HL-60/S4 treated with retinoic acid at 250 ng/mL for 4 days and 3 days (cell line): Measurements from ENCODE around the gene SCTR.

Experiments used
- in situ Hi-C: fragments of 300-500 bp; cut with MboI; formaldehyde crosslinking; loops from 2 replicates; pipeline ENCODE4 v1.7.0; 2022; ENCODE audit warnings: low sequenced_read_pairs

Gene SCTR

DNA sequence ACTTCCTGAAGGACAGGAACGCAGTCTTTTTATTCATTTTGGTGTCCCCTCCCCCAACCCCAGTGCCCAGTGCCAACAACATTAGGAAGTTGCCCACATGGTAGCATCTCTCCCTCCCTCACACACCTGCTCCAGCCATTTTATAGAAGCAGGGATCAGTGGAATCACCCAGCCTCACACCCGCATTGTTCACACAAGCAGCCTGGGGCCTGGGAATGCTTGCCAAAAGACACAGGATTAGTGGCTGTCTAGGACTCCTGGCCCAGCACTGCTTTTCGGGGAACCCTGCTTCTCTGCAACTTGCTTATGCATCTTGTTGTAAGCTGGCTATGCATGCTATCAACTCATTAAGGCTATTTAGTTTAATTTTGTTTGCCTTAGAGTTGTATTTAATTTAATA lies 74.8 kb downstream of the SCTR start:
- in situ Hi-C loops: no loop called here

GRCh38 chr2:119448427-119449141 lies 75.7 kb downstream of the SCTR start:
- in situ Hi-C loops: no loop called here

DNA sequence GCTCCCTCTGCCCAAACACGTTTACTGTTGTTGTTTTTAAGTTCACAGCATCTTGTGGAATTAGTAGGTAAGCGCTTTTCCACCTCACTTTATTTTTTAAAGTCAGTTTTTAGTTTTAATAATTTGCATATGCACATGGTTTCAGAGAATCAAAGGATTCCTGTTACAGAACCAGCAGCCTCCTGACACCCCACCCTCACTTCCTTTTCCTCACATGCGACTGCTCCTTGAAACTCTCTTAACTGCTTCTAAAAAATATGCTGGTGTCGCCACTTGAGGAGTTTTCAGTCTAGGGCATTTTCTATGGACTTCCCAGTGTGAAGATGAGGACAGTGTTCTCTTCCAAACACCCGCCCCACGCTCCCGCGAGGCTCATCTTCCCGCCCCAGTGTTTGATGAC lies 78.2 kb downstream of the SCTR start:
- in situ Hi-C loops: no loop called here

- in situ Hi-C loops: no loop called here
Measured at GRCh38 chr2:119442850-119443249, 81.4 kb downstream of the SCTR start.

- in situ Hi-C loops: no loop called here
Measured at GRCh38 chr2:119442226-119442619, 82.1 kb downstream of the SCTR start.

- in situ Hi-C loops: no loop called here
Measured at GRCh38 chr2:119441376-119442225, 82.7 kb downstream of the SCTR start.

DNA sequence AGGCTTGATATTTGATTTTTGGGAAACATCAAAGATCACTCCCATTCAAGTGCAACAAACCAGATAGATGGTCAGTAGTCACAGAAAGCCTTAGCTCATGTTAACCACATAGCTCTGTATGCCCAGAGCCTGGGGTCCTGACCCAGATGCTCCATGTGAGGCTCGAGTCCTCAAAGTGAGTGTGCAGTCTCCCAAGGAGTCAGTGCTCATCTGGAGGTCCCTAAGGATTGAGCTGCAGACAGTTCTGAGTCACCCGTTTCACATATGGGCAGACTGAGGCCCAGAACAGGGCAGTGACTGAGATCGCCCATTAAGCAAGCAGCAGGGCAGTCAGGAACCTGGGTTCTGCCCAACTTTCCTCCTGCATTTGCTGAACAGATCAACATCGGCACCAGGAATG lies 83.4 kb downstream of the SCTR start:
- in situ Hi-C loops: no loop called here

DNA sequence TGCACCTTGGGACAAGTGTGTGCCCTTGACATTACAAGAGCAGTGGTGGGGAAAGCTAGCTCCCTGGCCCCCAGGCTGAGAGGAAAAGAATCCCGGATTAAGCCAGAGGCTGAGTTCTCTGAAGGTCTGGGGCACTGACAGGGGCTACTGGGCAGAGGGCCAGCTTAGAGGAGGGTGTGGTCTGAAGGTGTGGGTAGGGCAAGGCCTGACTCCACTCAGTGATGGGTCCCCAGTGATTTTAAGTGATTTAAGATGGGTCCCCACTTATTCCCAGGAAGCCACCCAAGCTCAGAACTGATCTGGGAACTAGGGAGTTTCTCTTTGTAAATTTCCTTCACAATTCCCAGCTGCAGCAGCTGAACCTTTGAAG lies 83.8 kb downstream of the SCTR start:
- in situ Hi-C loops: no loop called here

GRCh38 chr2:119439574-119440500 lies 84.4 kb downstream of the SCTR start:
- in situ Hi-C loops: no loop called here

DNA sequence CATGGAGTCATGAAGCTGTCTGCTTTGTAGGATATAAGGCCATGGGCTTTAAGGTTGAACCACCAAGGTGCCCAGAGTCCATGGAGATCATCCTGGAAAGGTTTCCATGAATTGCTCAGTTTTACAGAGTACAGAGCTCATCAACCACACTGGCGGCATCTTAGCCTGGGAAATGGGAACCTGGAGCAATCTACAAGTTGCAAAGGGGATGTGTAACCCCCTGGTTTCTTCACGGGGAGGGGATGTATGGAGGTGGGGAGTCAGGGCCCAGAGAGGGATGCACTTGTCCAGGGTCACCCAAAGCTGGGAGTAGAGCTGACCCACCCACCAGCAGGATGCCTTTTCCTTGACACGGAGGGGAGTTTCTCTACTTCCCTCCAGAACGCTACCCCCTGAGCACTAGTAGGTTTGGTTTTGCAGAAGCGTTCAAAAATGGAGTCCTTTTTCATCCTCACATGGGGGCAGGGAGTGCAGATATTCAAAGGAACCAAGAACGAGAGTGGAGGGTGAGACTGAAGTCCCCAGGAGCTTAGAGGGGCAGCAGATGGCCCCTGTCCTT lies 85.5 kb downstream of the SCTR start:
- in situ Hi-C loops: no loop called here

- in situ Hi-C loops: no loop called here
Measured at GRCh38 chr2:119438128-119438656, 86.1 kb downstream of the SCTR start.

- in situ Hi-C loops: no loop called here
Measured at GRCh38 chr2:119436993-119437772, 87.1 kb downstream of the SCTR start.

- in situ Hi-C loops: no loop called here
Measured at GRCh38 chr2:119435953-119436297, 88.4 kb downstream of the SCTR start.

DNA sequence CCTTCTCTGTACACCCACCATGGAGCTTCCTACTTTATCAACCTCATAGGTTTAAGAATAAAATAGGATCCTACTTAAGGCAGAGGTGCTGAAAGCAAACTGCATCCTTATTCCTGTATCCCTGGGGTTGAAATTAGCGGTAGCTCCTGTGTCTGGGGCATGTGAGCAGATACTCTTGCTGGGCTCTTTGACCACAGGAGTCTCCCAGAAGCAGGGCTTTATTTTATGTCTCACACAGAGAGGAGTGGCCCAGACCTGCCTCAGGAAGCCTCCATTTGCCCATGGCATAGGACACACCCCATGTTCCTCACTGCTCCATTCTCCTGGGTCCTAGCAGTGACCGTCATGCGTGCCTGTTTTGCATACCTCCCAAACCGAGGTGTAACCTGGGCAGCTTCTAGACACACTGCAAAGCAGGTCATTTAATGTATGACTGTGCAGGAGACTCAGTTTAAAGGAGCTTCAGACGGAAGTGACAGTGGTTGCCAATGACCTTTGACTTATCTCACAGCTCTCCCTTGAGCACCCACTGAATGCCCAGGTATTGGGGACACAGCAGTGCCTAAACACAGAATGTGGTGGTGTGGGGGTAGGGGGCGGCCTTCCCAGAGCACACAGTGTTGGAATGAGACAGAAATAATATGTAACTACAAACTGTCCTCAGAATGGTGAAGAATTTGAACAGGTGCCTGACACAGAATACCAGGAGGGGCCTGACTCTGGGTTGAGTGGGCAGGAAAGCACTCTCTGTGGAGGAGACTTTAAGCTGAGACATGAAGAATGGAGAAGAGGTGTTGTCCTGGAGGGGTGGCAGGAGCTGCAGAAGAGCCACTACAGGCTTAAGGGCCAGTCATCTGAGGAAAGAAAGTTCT lies 89.0 kb downstream of the SCTR start:
- in situ Hi-C loops: no loop called here

DNA sequence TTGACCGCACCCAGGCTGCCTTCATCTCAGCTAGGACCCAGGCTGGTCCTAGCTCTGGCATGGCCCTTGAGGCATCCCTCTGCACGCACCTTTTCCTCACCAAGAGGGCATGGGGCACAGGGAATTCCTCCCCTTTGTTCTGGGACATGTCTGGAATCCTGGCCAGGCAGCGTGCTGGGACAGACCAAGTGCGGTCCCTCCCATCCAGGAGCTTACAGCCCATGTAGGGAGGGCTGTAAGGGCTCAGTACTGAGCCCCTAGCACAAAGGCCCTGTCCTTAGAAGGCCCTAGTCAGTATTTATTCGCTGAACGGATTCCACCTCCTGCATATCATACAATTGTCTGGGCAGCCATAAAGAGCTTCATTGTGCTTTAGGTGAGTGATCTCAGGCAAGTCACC lies 89.6 kb downstream of the SCTR start:
- in situ Hi-C loops: no loop called here

GRCh38 chr2:119433636-119434327 lies 90.5 kb downstream of the SCTR start:
- in situ Hi-C loops: no loop called here

DNA sequence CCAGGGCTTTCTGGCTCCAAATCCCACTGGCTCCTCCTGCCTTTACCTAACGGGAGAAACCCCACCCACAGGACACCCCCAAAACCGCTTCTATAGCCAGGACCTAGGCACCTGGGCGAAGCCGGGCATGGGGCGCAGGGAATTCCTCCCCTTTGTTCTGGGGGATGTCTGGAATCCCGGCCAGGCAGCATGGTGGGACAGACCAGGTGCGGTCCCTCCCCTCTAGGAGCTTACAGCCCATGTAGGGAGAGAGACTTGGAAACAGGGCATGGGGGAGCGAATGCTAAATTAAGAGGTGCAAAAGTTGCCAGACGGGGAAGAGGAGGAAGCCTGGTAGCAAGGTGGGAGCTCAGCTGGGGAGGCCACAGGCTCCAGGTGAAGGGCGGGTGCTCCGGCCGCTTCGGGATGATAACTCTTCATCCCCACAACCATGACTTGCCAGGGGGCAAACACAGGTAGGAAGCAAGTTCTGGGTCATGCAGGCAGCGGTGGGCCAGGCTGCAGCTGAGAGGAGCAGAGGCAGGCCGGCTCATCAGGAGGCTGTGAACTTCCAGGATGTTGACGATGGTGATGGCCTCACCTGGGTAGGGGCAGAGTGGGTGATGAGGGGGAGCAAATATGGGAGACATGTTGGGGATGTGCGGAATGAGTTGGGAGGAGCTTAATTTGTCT lies 91.3 kb downstream of the SCTR start:
- in situ Hi-C loops: no loop called here
